MM.1S (cell line): ENCODE measurements around the gene SH3BP1.

Experiments used
- CTCF ChIP-seq: fragments of 300-600 bp; sonication (generic); IDR thresholded peaks from 2 replicates; pipeline ENCODE4 v1.5.1; 2016; ENCODE audit warnings: antibody characterized with exemption, low read length, mixed read lengths
- EZH2 ChIP-seq: fragments of 300-600 bp; sonication (generic); optimal IDR thresholded peaks from 2 replicates; pipeline ENCODE3; 2017; ENCODE audit warnings: low read depth, mild to moderate bottlenecking, antibody characterized with exemption, low read length, mixed read lengths
- EZH2phosphoT487 ChIP-seq: fragments of 300-600 bp; sonication (generic); IDR thresholded peaks from 2 replicates; pipeline ENCODE4 v1.6.1; 2018; ENCODE audit warnings: antibody characterized with exemption, low read length

- TF ChIP-seq CTCF (no peak), EZH2phosphoT487 (no peak), EZH2 (no peak)
These were observed 40.3 kb upstream of the SH3BP1 start for GRCh38 chr22:37599153-37599552.
